ENCODE measurements around the gene USP13.

DNA sequence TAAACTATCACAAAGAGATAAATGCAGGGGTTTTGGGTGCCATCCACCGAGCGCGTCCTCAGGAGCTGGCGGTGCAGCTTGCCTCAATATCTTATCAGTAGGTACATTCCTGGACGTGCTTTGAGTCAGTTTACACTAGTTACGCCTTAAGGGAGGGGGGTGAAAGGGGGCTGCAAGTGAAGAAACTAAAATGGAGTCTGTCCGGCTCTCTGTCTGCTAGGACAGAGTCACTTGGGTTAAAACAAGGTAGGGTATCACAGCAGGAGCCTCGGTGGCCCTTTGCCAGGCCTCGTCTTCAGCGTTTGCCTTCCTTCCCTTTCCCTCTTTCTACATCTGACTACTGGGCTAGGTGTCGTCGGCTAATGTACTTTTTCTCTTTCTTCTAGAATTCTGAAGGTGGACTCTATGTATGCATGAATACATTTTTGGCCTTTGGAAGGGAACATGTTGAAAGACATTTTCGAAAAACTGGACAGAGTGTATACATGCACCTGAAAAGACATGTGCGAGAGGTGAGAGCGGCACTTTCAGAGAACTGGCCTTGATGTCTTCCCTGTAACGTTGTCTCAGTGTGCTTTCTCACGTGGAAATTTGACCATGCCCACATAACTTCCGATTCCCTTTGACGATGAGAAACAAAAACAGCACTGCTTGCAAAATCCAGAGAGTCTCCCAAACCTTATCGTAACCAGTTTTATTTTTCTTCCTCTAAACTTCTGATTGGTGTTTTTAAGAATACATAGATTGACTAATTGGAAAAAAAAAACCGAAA lies 28.8 kb downstream of the USP13 start:
- TF ChIP-seq ZNF274 (IDR thresholded peaks at IDR 0.05; ENCODE audit: low read depth, low read length), result no peak
- no peak for TF ChIP-seq YY1 (IDR thresholded peaks at IDR 0.05; ENCODE audit: insufficient read depth, insufficient read length)
